Measurements from ENCODE around the gene LCE4A. TPM values are rescaled to one million over a fixed set of nuclear protein-coding genes. Genes with fewer than 3 reads are reported as not detected.

The LCE4A gene
- total RNA-seq, 1 experiment from 2014 or later: not detected

GRCh38 chr1:152743371-152744145 is 35.6 kb downstream of the LCE4A start:
- no peak overlapping the region for H3K4me3 Mint-ChIP-seq
- H3K9me3 Mint-ChIP-seq: peaks cover 95% of the 10 kb centered on the region
- H3K27me3 Mint-ChIP-seq (ENCODE audit: low read depth): peaks cover 7% of the 10 kb centered on the region
- H3K36me3 Mint-ChIP-seq: peaks cover 83% of the 10 kb centered on the region
- no peaks in the 10 kb centered on the region for H3K4me1 Mint-ChIP-seq
- H3K27ac Mint-ChIP-seq: no peak overlapping the region
- no peak for ATAC-seq
- DNase-seq (ENCODE audit: low spot score): no peak
- ChIA-PET CTCF (no interaction called here), POLR2A (no interaction called here)
- TF ChIP-seq SP1 (CRISPR knock-in tag; conservative IDR thresholded peaks at IDR 0.05) (no peak), ATF1 (CRISPR knock-in tag; IDR thresholded peaks at IDR 0.05) (no peak), NFATC4 (CRISPR knock-in tag; IDR thresholded peaks at IDR 0.05) (no peak), ATF6 (CRISPR knock-in tag; IDR thresholded peaks at IDR 0.05) (no peak), ZNF281 (CRISPR knock-in tag; IDR thresholded peaks at IDR 0.05) (no peak), ZNF219 (CRISPR knock-in tag; IDR thresholded peaks at IDR 0.05; ENCODE audit: borderline replicate concordance) (no peak), JUN (CRISPR knock-in tag; IDR thresholded peaks at IDR 0.05) (no peak), GRHL2 (CRISPR knock-in tag; IDR thresholded peaks at IDR 0.05; ENCODE audit: insufficient replicate concordance, severe bottlenecking) (no peak), EMX1 (CRISPR knock-in tag; IDR thresholded peaks at IDR 0.05) (no peak)

- H3K4me3 Mint-ChIP-seq: no peak overlapping the region
- H3K4me1 Mint-ChIP-seq: no peaks in the 10 kb centered on the region
- CTCF ChIA-PET: no interaction called here
- no peak overlapping the region for H3K27ac Mint-ChIP-seq
- no peak for ATAC-seq
- H3K9me3 Mint-ChIP-seq: peaks cover 89% of the 10 kb centered on the region
- H3K27me3 Mint-ChIP-seq (ENCODE audit: low read depth): peaks cover 8% of the 10 kb centered on the region
- H3K36me3 Mint-ChIP-seq: peaks cover 70% of the 10 kb centered on the region
- POLR2A ChIA-PET: no interaction called here
- no peak for DNase-seq (ENCODE audit: low spot score)
- TF ChIP-seq GABPB1 (CRISPR knock-in tag; IDR thresholded peaks at IDR 0.05) (peak; percentile 49; the same call in 1 of the 2 replicates), FOXP4 (CRISPR knock-in tag; IDR thresholded peaks at IDR 0.05) (no peak)
These were observed 37.3 kb downstream of the LCE4A start for GRCh38 chr1:152745289-152745704.

GRCh38 chr1:152745765-152746444 is 37.9 kb downstream of the LCE4A start:
- Mint-ChIP-seq H3K9me3 (peaks cover 92% of the 10 kb centered on the region), H3K36me3 (peaks cover 73% of the 10 kb centered on the region), H3K4me1 (no peaks in the 10 kb centered on the region), H3K4me3 (no peak overlapping the region), H3K27ac (no peak overlapping the region), H3K27me3 (ENCODE audit: low read depth) (peaks cover 8% of the 10 kb centered on the region)
- ChIA-PET POLR2A (no interaction called here), CTCF (no interaction called here)
- TF ChIP-seq TEAD4 (CRISPR knock-in tag; IDR thresholded peaks at IDR 0.05) (no peak), ZNF671 (CRISPR knock-in tag; IDR thresholded peaks at IDR 0.05) (no peak), SMAD3 (CRISPR knock-in tag; IDR thresholded peaks at IDR 0.05; ENCODE audit: borderline replicate concordance) (no peak), ZNF423 (CRISPR knock-in tag; IDR thresholded peaks at IDR 0.05) (no peak), E2F5 (CRISPR knock-in tag; IDR thresholded peaks at IDR 0.05) (no peak), MXD4 (CRISPR knock-in tag; IDR thresholded peaks at IDR 0.05; ENCODE audit: borderline replicate concordance) (no peak), NR3C1 (CRISPR knock-in tag; conservative IDR thresholded peaks at IDR 0.05; ENCODE audit: low read depth) (no peak), ATF3 (CRISPR knock-in tag; conservative IDR thresholded peaks at IDR 0.05) (no peak), NFE2L1 (CRISPR knock-in tag; IDR thresholded peaks at IDR 0.05) (no peak), EMX1 (CRISPR knock-in tag; IDR thresholded peaks at IDR 0.05) (no peak), JAZF1 (CRISPR knock-in tag; IDR thresholded peaks at IDR 0.05) (no peak), TEAD1 (CRISPR knock-in tag; IDR thresholded peaks at IDR 0.05) (no peak), SP1 (CRISPR knock-in tag; conservative IDR thresholded peaks at IDR 0.05) (no peak), IRF1 (CRISPR knock-in tag; IDR thresholded peaks at IDR 0.05) (no peak)
- DNase-seq (ENCODE audit: low spot score): no peak
- no peak for ATAC-seq

All from WTC11 (cell line).